Epithelial cell of esophagus (primary cell): ENCODE data around the gene STRN3.
"Not testable (repeated sequence)": the region's sequence is repeated elsewhere in the genome, so short reads cannot be mapped to it uniquely, and the experiment has no call there.

Experiments used
- DNase-seq: peaks from one replicate; pipeline ENCODE4 v3.0.0; 2010; ENCODE audit warnings: low read depth
- H3K4me3 ChIP-seq: 2 replicates; pipeline ENCODE4 v1.5.1; 2011; ENCODE audit warnings: mild to moderate bottlenecking, low read length, control low read depth
- TF ChIP-seq, protein P1 (sequence below): IDR thresholded peaks from 2 replicates; pipeline ENCODE4 v1.5.1; 2011; ENCODE audit warnings: low read depth, mild to moderate bottlenecking, low read length, control low read depth, inconsistent platforms; ENCODE audit not compliant: insufficient read depth; ENCODE audit errors: missing control alignments

The STRN3 gene

DNA sequence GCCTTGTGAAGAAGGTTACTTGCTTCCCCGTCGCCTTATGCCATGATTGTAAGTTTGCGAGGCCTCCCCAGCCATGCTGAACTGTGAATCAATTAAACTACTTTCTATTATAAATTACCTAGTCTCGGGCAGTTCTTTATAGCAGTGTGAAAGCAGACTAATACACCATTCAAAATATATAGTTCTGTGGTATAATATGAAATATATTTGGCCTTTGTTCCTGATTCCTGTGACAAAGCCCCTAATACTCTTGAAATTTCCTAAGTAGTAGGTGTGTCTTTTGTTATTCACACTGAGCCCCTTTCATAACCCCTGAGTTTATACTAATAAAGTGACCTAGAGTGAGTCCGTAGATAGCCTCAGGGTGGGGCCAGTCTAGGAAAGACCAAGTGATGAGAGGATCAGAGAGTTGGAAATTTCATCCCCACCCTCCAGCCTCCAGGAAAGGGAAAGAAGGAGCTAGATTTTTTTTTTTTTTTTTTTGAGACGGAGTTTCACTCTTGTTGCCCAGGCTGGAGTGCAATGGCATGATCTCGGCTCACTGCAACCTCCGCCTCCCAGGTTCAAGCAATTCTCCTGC lies 19.4 kb upstream of the STRN3 start:
- no peak overlapping the region for H3K4me3 ChIP-seq
- TF ChIP-seq, protein P1, sequence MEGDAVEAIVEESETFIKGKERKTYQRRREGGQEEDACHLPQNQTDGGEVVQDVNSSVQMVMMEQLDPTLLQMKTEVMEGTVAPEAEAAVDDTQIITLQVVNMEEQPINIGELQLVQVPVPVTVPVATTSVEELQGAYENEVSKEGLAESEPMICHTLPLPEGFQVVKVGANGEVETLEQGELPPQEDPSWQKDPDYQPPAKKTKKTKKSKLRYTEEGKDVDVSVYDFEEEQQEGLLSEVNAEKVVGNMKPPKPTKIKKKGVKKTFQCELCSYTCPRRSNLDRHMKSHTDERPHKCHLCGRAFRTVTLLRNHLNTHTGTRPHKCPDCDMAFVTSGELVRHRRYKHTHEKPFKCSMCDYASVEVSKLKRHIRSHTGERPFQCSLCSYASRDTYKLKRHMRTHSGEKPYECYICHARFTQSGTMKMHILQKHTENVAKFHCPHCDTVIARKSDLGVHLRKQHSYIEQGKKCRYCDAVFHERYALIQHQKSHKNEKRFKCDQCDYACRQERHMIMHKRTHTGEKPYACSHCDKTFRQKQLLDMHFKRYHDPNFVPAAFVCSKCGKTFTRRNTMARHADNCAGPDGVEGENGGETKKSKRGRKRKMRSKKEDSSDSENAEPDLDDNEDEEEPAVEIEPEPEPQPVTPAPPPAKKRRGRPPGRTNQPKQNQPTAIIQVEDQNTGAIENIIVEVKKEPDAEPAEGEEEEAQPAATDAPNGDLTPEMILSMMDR: no peak
- no peak for DNase-seq

DNA sequence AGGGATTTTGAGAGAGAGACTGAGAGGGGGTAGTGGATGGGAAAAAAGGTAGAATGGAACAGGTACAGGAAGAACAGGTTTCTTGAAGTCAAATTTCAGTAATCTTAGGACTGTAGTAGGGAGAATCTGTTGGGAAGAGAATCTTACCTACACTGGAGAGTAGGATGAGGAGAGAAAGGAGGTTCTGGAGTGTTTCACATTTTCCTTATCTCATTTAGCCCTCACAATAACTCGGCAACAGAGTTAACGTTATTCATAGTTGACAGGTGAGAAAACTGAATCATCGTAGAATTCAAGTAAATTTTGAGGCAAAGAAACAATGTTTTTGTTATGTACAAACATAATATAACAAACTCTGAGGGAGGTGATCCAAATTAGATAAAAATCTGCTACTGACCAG lies 17.2 kb upstream of the STRN3 start:
- no peak for DNase-seq
- no peak overlapping the region for H3K4me3 ChIP-seq
- TF ChIP-seq, protein P1: no peak

DNA sequence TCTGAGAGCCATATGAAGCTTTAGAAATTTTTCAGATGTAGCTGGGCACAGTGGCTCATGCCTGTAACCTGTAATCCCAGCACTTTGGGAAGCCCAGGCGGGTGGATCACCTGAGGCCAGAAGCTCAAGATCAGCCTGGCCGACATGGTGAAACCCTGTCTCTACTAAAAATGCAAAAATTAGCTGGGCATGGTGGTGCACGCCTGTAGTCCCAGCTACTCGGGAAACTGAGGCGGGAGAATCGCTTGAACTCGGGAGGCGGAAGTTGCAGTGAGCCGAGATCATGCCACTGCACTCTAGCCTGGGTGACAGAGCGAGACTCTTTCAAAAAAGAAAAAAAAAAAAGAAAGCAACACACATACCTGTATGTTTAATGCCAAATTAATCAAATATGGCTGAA lies 16.7 kb upstream of the STRN3 start:
- H3K4me3 ChIP-seq, DNase-seq: not testable (repeated sequence)

DNA sequence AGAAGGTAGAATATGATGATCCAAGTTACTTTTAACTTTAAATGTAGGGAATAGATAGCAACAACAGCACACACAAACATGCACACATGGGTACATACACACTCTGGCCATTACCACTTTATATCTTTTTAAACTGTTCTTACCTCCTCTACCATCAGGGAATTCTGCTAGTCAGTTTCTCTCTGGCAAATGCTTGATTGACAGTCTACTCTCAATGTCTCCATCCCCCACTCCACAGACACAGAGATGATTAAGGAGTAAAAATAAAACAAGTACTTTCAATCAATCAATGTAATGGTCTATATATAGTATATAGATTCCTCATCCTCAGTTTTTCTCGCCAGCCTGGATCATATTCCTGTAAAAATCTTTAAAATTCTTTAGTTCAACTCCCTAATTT lies 16.1 kb upstream of the STRN3 start:
- no peak for DNase-seq
- TF ChIP-seq, protein P1: no peak
- H3K4me3 ChIP-seq: no peak overlapping the region

DNA sequence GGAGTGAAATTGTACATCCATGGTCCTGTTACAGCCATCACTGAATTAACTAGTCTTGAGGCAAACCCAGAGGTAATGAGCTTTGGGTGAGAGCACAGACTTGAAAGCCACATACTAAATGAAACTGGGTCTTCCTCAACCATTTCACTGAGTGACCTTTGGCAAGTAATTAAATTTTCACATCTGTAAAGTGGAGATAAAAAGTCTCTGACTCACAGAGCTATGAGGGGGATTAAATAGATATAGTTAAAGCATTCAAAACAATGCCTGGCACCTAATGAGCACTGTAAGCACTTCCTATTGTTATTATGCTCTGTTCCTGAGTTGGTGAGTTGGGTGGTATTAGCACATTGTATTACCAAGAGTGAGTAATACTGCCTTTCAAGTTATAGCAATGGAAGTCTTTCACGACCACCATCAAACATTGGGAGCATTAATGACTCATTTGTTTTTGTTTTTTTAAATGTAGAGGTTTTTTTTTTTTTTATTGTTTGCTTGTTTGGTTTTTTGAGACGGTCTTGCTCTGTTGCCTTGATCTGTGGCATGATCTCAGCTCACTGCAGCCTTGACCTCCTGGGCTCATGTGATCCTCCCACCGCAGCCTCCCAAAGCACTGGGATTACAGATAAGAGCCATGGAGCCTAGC lies 12.5 kb upstream of the STRN3 start:
- no peak for DNase-seq

DNA sequence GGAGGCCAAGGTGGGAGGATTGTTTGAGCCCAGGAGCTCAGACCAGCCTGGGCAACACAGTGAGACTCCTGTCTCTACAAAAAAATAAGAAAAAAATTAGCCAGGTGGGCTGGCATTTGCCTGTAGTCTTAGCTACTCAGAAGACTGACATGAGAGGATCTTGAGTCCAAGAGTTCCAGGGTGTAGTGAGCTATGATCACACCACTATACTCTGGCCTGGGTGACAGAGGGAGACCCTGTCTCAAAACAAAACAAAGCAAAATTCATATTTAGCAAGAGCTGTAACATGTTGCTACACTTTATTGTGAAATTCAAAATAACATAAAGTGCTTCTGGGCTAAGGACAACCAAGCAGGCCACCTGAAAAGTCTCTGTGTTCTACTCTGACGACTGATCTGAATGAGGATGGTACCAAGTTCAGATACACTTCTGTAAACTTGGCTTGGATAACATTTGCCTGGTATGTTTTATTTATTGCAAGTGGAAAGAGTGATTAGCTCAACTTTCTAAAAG lies 11.6 kb upstream of the STRN3 start:
- no peak overlapping the region for H3K4me3 ChIP-seq
- TF ChIP-seq, protein P1: no peak
- DNase-seq: no peak

More for the DNA sequence above, 12.5 kb upstream of the STRN3 start:
- H3K4me3 ChIP-seq: no peak overlapping the region
- TF ChIP-seq, protein P1: no peak

DNA sequence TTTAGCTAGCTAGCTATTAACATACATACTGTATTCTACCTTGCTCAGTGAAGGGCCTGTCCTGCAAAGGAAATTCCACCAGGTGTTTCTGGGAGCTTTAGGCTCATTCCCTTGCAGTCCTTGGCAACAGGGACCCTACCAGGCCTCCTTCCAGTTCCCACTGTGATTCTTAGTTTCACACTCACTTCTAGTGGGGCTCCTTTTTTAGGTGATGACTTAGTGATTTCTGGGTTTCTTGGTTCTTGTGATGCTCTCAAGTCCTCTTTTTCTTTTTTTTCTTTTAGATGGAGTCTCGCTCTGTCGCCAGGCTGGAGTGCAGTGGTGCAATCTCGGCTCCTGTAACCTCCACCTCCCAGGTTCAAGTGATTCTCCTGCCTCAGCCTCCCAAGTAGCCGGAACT lies 10.4 kb upstream of the STRN3 start:
- no peak overlapping the region for H3K4me3 ChIP-seq
- TF ChIP-seq, protein P1: no peak
- no peak for DNase-seq
